Measurements from ENCODE around the gene LRRK1.

Gene LRRK1

DNA sequence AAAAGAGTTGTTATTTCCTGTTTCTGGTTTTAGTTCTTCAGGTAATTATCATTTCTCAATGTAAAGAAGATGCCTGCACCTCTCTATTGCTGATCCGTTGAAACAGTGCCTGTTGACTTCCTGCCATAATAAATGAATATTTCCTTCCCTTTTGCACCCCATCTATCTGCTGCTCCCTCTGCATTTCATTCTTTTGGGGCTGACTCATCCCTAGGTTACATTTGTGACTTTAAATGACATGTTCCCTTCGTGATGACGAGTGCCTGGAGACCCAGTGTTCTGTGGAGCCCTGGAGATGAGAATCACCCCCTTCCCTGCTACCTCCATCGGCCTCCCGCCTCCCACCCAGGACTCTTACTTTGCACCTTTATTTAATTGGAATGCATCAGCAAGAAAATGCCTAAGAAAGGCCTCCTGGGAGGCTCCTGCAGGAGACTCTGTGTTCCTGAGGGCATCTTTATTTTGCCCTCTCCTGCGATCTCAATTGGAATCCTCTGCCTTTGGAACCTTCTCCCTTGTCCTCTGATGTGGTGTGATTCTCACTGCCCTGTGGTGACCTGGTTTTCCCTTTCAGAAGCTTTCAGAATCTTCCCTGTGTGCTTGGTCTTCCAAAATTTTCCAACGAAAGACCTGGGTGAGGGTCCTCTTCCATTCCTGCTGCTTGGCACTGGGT, 13.7 kb downstream of the LRRK1 start:
- DNase-seq: no peak
- no peak for ATAC-seq

DNA sequence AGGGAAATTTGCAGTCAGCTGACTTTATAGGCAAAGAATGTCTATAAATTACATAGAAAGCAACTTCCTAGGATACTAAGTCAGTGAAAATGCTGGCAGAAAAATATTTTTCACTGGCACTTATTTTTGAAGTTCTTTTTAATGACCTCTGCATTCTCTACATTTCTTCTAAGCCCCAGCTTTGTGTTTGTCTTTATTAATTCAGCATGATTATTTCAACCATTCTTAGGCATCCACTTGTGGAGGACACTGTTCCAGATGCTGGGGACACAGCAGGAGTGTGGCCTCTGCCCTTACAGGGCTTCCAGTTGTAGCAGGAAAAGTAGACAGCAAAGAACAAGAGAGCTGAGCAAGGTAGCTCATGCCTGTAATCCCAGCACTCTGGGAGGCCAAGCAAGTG, 15.0 kb downstream of the LRRK1 start:
- no peak for ATAC-seq
- DNase-seq: no peak

DNA sequence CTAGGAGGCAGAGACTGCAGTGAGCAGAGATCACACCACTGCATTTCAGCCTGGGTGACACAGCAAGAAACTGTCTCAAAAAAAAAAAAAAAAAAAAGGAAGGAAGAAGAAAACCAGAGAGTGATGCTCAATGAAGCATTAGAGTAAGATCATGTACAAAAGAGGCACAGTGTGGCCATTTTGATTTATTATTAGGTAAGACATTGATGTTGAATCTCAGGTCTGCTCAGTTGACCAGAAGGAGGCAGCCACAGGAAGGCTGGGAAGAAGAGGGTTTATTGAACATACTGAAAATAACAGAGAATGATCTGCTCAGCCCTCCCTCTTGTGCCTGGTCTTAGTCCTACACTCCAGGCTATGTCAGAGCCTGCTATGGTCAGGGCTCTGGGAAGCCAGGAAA, 15.6 kb downstream of the LRRK1 start:
- DNase-seq (no peak), ATAC-seq (no peak)

DNA sequence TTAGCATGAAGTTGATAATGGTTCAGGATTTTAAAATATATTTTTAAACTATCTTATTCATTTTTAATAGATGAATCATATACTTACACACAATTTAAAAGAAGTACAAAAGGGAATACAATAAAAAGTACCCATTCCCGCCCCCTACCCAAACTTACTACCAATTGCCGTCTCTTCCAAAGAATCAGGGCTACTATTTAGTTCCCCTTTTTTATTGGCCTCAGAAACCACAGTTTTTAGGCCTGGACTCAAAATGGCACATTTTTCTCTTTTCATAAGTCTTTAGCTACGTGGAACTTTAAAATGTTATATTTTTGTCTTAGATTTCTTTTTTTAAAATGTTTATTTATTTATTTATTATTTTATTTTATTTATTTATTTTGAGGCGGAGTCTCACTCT, 18.0 kb downstream of the LRRK1 start:
- ATAC-seq: no peak
- DNase-seq: no peak

DNA sequence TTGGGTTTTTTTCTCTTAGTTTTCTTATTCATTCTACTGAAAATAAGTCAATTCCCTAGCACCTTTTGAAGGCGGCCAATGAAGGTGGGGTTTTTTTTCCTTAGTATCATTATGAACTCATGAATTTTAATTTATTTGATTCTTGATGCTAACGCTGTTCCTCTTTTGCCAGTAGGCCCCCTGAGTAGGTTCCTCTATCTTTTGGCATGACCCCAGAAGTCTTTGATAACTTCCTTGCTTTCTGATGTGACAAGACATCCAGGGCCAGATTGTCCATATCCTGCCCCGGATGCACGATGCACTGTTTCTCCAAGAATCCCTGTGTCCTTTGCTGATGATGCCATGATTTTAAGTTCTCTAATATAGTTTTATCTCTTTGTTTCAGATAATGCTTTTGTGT, 20.6 kb downstream of the LRRK1 start:
- ATAC-seq (no peak), DNase-seq (no peak)

DNA sequence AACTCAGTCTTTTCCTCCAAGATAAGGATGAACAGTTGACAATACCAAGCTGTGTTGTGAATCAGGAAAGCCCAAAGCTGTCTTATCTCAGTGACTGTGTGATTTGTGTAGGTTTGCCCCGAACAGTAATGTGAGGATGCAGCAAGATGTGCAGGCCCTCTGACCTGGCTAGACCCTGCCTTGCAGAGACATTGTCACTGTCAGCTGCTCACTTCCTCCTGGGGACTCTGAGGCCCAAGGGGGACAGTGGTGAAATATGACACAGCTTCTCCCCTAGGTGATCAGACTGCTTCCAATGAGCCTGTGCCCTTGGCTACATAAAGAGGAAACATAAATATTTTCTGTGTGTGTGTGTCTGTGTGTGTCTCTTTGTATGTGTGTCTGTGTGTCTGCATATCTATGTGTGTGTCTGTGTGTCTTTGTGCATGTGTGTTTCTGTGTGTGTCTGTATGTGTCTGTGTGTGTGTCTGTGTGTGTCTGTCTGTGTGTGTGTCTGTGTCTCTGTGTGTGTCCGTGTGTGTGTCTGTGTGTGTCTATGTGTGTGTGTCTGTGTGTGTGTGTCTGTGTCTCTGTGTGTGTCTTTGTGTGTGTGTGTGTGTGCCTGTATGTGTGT, 21.7 kb downstream of the LRRK1 start:
- DNase-seq: no peak
- ATAC-seq: no peak

DNA sequence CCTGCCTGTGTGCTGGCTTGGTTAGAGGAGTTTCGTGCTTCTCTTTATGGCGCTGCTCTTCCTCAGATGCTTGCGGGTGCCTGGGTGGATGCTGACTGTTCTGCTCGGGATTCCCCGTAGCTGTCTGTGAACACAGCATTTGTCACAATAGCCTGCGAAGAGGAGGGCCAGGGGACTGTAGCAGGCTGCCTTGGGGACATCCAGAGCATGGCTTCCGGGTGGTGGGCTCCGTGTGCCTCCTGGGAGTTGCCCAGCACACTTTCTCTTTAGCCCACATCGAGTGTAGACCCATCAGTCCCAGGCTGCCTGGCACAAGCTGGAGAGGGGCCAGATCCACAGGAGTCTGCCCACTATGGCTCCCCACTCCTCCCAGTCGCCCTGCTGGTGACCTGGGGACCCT, 22.4 kb downstream of the LRRK1 start:
- DNase-seq (no peak), ATAC-seq (no peak)

DNA sequence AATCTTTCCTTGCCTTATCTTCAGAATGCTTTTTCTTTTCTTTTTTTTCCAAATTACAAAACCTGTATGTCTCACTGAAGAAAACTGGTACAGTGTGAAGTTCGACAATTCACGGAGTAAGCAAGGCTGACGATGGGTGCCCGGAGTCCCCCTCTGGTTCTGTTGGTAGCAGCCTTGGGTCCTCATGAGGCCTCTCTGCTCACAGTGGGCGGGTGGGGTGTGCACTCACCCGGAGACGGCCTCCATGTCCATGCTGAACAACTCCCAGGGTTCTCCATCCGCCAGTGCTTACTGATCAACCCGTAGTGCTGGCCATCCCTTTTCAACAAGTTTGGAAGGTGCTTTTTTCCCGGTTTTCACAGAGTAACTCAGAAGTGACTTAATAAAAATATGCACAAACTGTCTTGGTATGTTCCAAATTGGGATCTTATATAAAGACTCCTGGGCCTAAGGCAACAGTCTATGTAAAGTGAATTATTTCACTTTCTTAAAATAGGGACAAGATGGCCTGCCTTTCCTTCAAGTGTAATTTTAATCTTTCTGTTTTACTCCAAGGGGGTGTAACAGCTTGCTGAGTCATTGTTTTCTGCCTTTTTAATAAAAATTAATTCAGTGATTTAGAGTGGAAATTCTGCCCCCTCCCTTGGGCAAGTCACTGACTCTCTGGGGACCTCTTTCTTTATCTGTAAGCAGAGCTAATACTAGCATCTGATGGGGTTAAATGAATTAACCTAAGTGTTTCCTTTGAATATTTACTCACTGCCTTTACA, 23.7 kb downstream of the LRRK1 start:
- DNase-seq (no peak), ATAC-seq (no peak)

DNA sequence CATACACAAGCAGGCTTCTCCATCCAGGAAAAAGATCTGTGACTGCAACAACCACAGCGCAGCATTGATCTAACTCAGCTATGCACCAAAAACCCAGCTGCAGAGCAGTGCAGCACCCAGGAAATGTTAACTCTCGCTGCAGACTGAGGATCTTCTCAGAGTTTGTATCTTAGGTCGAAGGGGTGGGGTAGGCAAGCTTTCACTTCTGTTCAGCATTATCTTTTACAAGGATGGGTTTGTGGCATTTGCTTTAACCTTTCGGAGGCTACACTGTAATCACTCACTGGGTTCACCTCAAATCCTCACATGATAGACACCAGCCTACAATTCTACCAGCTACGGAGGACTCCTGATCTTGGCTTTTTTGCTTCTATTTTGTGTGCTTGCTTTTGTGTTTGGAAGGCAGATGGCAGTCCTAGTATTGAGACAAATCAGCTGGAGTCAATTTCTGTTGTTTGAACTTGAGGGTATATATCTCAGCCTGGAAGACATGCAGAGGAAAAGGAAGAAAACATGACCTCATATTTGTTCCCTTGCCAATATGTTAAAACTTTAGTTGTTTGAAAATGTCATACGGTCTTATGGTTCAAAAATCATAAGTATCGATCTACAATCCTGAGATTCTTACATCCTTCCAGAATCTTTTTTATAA, 25.2 kb downstream of the LRRK1 start:
- DNase-seq (no peak), ATAC-seq (no peak)

DNA sequence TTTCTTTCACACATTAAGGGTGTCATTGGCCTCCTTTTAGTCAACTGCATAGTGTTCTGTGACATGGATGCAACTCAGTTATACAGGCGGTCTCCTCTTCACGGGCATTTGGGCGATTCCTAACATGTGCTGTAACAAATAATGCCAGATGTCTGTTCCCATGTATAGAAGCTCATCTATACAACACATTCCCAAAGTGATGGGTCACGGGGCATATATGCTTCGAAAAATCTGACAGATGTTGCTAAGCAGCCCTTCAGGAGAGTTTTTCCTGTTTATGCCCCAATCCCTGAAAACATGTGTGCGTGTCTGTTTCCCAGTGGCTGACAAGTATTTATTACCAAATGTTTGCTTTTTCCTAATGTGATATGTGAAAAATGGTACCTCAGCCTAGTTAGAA, 25.8 kb downstream of the LRRK1 start:
- DNase-seq: no peak
- ATAC-seq: no peak

DNA sequence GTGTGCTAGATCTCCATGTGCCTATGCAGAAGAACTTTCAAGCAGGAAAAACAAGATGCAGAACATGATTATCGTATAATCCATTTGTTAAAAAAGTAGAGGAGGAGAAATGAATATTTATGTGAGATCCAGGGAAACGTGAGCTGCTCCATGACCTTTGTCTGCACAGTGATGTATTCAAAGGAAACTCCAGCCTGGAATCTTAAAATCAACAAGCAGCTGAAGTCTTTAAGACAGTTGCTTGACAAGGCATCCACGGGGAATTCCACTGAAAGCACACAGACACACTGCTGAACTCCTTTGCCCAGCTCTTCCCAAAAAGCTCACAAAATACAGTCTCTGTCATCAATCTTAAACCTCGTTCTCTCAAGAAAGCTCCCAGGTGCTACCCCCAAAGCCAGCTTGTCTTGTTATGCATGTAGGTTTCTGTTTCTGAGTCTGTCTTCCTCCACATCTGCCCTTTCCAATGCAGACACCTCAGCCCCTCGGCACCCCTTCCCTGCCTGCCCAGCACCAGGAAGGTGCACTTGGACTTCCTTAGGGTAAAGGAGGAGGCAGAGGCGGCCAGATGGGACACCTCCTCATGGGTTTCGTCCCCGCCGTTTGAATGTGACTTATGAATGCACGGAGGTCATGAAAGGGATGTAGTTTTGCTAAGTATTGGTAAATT, 28.7 kb downstream of the LRRK1 start:
- ATAC-seq (no peak), DNase-seq (no peak)

DNA sequence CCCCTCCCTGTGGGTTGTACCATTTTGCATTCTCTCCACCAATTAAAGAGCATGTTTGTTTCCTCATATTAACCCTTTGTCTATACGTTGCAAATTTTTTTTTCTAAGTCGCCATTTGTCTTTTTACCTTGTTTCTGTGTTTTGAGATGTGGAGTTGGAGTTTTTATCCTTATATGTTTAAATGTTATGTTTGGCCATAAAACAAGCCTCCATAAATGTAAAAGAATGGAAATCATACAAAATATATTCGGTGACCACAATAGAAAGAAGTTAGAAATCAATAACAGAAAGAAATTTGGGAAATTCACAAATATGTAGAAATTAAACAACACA, 29.2 kb downstream of the LRRK1 start:
- ATAC-seq: no peak
- no peak for DNase-seq

DNA sequence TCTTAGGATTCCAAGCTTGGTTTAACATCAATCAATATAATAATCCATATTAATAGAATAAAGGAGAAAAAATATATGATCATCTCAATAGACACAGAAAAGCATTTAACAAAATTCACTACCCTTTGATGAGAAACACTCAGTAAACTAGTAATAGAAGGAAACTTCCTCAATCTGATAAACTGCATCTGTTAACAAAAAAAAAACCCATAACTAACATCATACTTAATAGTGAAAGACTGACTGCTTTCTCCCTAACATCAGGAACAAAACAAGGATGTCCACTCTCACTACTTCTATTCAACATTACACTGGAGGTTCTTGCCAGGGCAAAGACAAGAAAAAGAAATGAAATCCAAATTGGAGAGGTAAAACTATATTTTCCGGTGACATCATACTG, 30.5 kb downstream of the LRRK1 start:
- ATAC-seq (no peak), DNase-seq (no peak)

DNA sequence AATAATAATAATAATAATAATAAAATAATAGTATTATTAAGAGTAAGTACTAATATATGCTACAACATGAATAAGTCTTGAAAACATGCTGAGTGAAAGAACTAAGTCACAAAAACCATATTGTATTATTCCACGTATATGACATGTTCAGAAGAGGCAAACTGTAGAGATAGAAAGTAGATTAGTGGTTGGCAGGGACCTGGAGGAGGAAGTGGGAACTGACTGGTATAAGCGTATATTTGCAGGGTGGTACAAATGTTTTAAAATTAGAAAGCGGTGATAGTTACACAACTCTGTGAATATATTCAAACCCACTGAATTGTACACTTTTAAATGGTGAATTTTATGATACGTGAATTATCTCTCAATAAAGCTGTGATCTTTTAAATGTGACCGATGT, 32.8 kb downstream of the LRRK1 start:
- DNase-seq: no peak
- no peak for ATAC-seq

DNA sequence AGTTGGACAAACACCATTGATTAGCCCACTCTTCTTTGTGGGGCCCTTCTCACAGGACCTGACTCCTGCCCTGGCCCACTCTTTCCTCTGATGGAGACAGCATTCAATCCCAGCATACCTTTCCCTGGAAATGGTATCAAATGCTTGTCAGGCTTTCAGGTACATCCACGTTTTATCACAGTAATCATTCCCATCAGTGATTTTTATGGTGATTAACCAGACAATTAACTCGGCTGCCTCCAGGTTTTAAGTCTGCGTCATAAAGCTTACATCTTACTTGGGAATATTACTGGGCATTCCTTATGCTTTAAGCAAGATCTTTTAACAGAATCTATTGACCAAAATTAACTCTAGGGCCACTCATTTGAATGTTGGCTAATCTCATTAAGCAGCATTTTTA, 33.4 kb downstream of the LRRK1 start:
- DNase-seq (no peak), ATAC-seq (no peak)

DNA sequence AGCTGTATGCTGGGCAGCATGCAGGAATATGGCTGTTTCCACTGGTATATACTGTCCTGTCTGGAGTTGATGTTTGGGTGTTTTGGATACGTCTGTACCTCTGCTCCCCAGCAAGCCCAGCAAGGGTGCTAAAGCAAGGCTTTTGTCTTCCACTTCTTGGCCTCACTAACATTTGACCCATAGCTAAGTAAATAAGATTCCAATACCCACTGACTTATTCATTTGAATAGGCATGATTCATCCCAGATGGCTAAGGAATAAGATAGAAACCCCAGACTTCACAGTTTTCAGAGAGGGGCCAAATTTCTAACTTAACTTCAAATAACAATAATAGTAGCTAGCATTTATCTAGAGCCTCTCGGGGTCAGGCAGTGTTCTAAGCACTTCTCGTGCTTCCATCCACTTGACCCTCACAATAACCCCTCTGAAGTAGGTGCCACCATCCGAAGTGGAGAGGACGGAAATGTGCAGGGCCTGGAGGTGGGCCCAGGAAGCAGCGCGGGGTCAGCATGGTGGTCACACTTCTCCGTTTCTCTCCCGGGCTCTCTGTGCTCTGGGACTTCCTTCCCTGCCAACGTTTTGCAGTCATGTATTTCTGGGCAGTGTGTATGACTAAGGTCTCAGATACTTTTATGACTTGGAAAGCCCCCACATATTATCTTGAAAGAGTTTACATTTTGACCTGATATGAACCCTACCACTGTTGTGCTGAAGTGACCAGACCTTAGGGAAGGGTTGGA, 39.3 kb downstream of the LRRK1 start:
- no peak for ATAC-seq
- DNase-seq: no peak

DNA sequence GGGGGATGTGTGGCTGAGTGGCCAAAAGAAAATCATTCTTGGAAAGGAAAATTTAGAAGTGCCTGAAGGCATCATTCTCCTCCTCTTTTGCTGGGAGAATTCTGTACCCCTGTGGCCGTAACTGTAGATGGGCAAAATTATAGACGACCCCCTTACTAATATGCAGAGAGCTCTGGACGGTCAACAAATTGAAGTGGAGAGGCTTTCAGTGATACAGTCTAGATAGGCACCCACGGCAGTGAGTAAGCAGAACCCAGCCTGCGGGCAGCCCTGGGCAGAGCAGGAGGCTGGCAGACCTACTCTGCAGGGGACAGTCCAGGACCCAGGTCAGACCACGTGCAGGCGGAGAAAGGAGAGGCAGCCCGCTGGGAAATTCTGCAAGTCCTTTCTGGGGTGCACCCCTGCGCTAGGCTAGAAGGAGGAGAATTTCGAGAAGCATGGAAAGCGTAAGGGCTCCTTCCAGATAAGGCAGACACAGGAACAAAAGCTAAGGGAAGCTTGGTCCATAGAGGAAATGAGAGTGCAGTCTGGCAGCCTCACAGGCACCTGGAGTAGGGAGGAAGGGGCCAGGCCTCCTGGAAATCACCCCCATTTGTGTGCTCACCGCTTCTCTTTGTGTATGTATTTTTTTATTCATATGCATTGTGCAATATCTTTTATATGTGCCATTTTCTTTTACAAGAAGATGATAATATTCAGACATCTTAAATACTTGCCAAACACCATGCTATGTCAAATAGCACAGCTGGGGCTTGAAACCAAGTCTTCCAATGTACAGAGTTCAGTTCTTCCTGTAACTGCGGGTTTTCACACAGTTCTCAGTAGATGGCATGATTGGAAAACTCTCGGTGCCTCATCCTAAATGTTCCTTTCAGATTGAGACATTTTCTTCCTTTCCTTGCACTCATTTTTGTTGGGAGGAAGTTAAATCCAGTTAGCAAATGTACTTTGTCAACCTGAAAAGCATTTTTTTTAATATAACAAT, 40.2 kb downstream of the LRRK1 start:
- DNase-seq (no peak), ATAC-seq (no peak)

DNA sequence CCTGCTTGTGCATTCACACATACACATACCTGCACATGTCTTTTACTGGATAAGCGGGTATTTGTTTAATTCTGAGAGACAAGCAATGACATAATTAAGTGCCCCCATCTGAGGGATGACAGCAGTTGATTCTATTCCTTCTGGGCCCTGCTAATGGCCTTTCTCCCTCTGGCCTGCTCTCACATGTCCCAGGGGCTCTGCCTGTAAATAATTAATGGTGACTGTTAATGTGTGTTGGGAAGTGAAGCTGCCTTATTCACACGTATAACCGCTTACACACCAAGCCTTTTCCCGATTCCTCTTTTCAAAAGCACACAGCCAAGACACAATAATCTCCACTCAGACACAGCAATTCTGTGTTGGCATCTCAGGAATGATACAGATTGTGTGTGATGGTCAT, 47.8 kb downstream of the LRRK1 start:
- DNase-seq (no peak), ATAC-seq (no peak)

DNA sequence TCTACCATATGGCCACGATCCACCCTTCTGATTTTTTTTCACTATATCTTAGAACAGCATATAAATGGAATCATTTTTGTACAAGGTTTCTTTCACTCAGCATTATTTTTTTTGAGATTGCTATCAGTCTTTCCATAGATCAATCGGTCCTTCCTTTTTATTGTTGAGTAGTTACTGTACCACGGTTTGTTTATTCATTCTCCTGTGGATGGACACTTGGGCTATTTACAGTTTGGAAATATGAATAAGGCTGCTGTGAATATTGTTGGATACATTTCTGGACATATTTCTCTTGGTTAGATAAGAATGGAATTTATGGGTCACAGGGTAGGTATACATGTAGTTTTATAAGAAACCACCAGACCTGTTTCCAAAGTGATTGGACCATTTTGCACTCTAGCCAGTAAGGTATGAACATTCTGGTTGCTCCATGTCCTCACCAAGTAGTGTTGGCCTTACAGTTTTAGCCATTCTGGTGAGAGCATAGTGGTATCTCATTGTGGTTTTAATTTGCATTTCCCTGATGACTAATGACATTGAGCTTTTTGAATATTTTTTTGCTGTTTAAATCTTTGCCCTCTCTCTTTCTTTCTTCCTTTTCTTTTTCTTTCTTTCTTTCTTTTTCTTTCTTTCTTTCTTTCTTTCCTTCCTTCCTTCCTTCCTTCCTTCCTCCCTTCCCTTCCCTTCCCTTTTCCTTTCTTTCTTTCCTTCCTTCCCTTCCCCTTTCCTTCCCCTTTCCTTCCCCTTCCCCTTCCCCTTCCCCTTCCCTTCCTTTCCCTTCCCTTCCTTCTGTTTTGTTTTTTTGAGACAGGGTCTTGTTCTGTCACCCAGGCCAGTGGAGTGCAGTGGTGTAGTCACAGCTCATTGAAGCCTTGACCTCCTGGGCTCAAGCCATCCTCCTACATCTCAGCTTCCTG, 49.2 kb downstream of the LRRK1 start:
- DNase-seq: no peak
- no peak for ATAC-seq

DNA sequence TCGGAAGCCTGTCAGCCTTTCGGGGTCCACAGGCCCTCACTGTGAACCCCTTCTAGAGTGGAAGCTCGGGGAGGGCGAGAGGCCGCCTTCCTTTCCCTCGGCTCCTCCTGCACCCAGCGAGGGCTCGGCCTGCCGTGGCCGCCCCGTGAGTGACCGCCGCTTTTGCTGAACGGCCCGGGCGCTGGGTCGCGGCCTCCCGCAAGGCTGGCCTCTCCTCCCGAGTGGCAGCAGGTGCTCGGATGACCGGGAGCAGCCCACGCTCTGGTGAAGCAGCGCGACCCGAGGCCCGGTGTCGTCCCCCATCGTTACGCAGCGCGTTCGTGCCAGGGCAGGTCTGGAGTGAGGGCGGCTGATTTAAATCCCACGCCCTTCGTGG, 53.8 kb downstream of the LRRK1 start:
- no peak for ATAC-seq
- DNase-seq: no peak

Data from stimulated activated naive CD8-positive, alpha-beta T cell treated with anti-CD3 and anti-CD28 coated beads, Interleukin-15, Interleukin-2, amounts not matched to agents 100 U/mL and 50 U/mL, for 24 hours (primary cell).